ENCODE measurements around the gene PRRC2C.

- TF ChIP-seq POLR2AphosphoS5 (IDR thresholded peaks at IDR 0.05; ENCODE audit: low read depth, low read length) (no peak), TAF1 (IDR thresholded peaks at IDR 0.05; ENCODE audit: borderline replicate concordance, insufficient read depth, low read length) (no peak), REST (IDR thresholded peaks at IDR 0.05; ENCODE audit: insufficient read depth in 1 of 2, low read depth in 2 of 2, low read length in 2 of 2) (no peak), SIN3A (IDR thresholded peaks at IDR 0.05; ENCODE audit: borderline replicate concordance, insufficient read depth, low read length) (no peak), FOXP2 (optimal IDR thresholded peaks at IDR 0.05; ENCODE audit: borderline replicate concordance, extremely low read depth, extremely low read length, insufficient read depth) (no peak)
These were observed 142.9 kb downstream of the PRRC2C start for GRCh38 chr1:171628225-171628624.

All from PFSK-1 (cell line).